WTC11 (cell line): ENCODE measurements around the gene CERS4. TPM values are rescaled to one million over a fixed set of nuclear protein-coding genes. Genes with fewer than 3 reads are reported as not detected.

Experiments used
- ATAC-seq: fragments of 200-7000 bp; cut with Tn5 transposase; 2 replicates; pipeline ENCODE4 v1.10.0; 2021; ENCODE audit warnings: mild to moderate bottlenecking, moderate library complexity
- CTCF ChIA-PET: fragments of 300-600 bp; sonication (Branson Sonifier 250); formaldehyde crosslinking; loops from one replicate; lab custom pipeline; 2021; ENCODE audit warnings: antibody characterized with exemption; lab: Charles Lee
- POLR2A ChIA-PET: fragments of 350-600 bp; sonication (Branson Sonifier 250); formaldehyde crosslinking; loops from one replicate; lab custom pipeline; 2021; ENCODE audit warnings: antibody characterized with exemption; lab: Charles Lee
- DNase-seq: peaks from one replicate; pipeline ENCODE4 v3.0.0; 2021; ENCODE audit warnings: low spot score
- H3K27ac Mint-ChIP-seq: 2 replicates; pipeline ENCODE4 v1.8.0; 2021; ENCODE audit warnings: mixed read lengths
- H3K27me3 Mint-ChIP-seq: 2 replicates; pipeline ENCODE4 v1.8.0; 2021; ENCODE audit warnings: low read depth, mild to moderate bottlenecking, moderate library complexity, mixed read lengths
- H3K36me3 Mint-ChIP-seq: 2 replicates; pipeline ENCODE4 v1.8.0; 2021; ENCODE audit warnings: mixed read lengths
- H3K4me1 Mint-ChIP-seq: 2 replicates; pipeline ENCODE4 v1.8.0; 2022; ENCODE audit warnings: mixed read lengths
- H3K4me3 Mint-ChIP-seq: 2 replicates; pipeline ENCODE4 v1.8.0; 2021; ENCODE audit warnings: mild to moderate bottlenecking, moderate library complexity, mixed read lengths
- H3K9me3 Mint-ChIP-seq: 2 replicates; pipeline ENCODE4 v1.8.0; 2021; ENCODE audit warnings: mixed read lengths
- AR ChIP-seq: fragments of 250-450 bp; sonication (Bioruptor Pico); IDR thresholded peaks from 2 replicates; pipeline ENCODE4 v1.9.0; 2021; ENCODE audit warnings: mild to moderate bottlenecking
- ATF1 ChIP-seq: sonication (generic); formaldehyde crosslinking; IDR thresholded peaks from 2 replicates; pipeline ENCODE4 v1.8.1; 2023; ENCODE audit warnings: mild to moderate bottlenecking, moderate library complexity, missing genetic modification reagents
- CREM ChIP-seq: sonication (generic); formaldehyde crosslinking; IDR thresholded peaks from 2 replicates; pipeline ENCODE4 v1.8.1; 2022; ENCODE audit warnings: mild to moderate bottlenecking, missing genetic modification reagents, moderate library complexity
- ERG ChIP-seq: fragments of 250-450 bp; sonication (Bioruptor Pico); IDR thresholded peaks from 2 replicates; pipeline ENCODE4 v1.8.0; 2021; ENCODE audit warnings: mild to moderate bottlenecking
- ESRRA ChIP-seq: sonication (generic); formaldehyde crosslinking; IDR thresholded peaks from 2 replicates; pipeline ENCODE4 v1.8.1; 2022; ENCODE audit warnings: mild to moderate bottlenecking, missing genetic modification reagents, borderline replicate concordance
- FOXP1 ChIP-seq: sonication (generic); formaldehyde crosslinking; IDR thresholded peaks from 2 replicates; pipeline ENCODE4 v1.8.0; 2022; ENCODE audit warnings: missing genetic modification reagents, mild to moderate bottlenecking, moderate library complexity, borderline replicate concordance
- GRHL2 ChIP-seq: fragments of 250-450 bp; sonication (Bioruptor Pico); IDR thresholded peaks from 2 replicates; pipeline ENCODE4 v1.8.0; 2022; ENCODE audit warnings: mild to moderate bottlenecking, moderate library complexity; ENCODE audit not compliant: insufficient replicate concordance, severe bottlenecking
- HMGA2 ChIP-seq: fragments of 250-450 bp; sonication (Bioruptor Pico); IDR thresholded peaks from 2 replicates; pipeline ENCODE4 v1.4.0; 2021; ENCODE audit warnings: mild to moderate bottlenecking, moderate library complexity
- MXD4 ChIP-seq: fragments of 250-450 bp; sonication (Bioruptor Pico); IDR thresholded peaks from 2 replicates; pipeline ENCODE4 v1.8.0; 2021; ENCODE audit warnings: mild to moderate bottlenecking, moderate library complexity, borderline replicate concordance
- MYBL2 ChIP-seq: sonication (generic); formaldehyde crosslinking; IDR thresholded peaks from 2 replicates; pipeline ENCODE4 v1.8.1; 2023; ENCODE audit warnings: mild to moderate bottlenecking, moderate library complexity, missing genetic modification reagents
- NFE2L1 ChIP-seq: sonication (generic); formaldehyde crosslinking; IDR thresholded peaks from 2 replicates; pipeline ENCODE4 v1.8.1; 2023; ENCODE audit warnings: missing genetic modification reagents
- PRRX2 ChIP-seq: fragments of 250-450 bp; sonication (Bioruptor Pico); IDR thresholded peaks from 2 replicates; pipeline ENCODE4 v1.8.0; 2021; ENCODE audit warnings: mild to moderate bottlenecking
- RELA ChIP-seq: sonication (generic); formaldehyde crosslinking; IDR thresholded peaks from 2 replicates; pipeline ENCODE4 v1.8.1; 2022; ENCODE audit warnings: missing genetic modification reagents, mild to moderate bottlenecking, borderline replicate concordance
- RORB ChIP-seq: fragments of 250-450 bp; sonication (Bioruptor Pico); IDR thresholded peaks from 2 replicates; pipeline ENCODE4 v1.9.0; 2021; ENCODE audit warnings: mild to moderate bottlenecking
- SMAD3 ChIP-seq: sonication (generic); formaldehyde crosslinking; IDR thresholded peaks from 2 replicates; pipeline ENCODE4 v1.8.0; 2022; ENCODE audit warnings: missing genetic modification reagents, mild to moderate bottlenecking, borderline replicate concordance
- TEAD4 ChIP-seq: sonication (generic); formaldehyde crosslinking; IDR thresholded peaks from 2 replicates; pipeline ENCODE4 v1.8.0; 2022; ENCODE audit warnings: mild to moderate bottlenecking, missing genetic modification reagents
- TP53 ChIP-seq: sonication (generic); formaldehyde crosslinking; IDR thresholded peaks from 2 replicates; pipeline ENCODE4 v1.8.1; 2023; ENCODE audit warnings: mild to moderate bottlenecking, missing genetic modification reagents
- ZBTB21 ChIP-seq: sonication (generic); formaldehyde crosslinking; IDR thresholded peaks from 2 replicates; pipeline ENCODE4 v1.8.1; 2023; ENCODE audit warnings: mild to moderate bottlenecking, missing genetic modification reagents, borderline replicate concordance
- ZMAT4 ChIP-seq: fragments of 250-450 bp; sonication (Bioruptor Pico); IDR thresholded peaks from 2 replicates; pipeline ENCODE4 v1.9.0; 2021; ENCODE audit warnings: mild to moderate bottlenecking
- ZNF317 ChIP-seq: sonication (generic); formaldehyde crosslinking; IDR thresholded peaks from 2 replicates; pipeline ENCODE4 v1.8.1; 2023; ENCODE audit warnings: low read depth, mild to moderate bottlenecking, moderate library complexity, missing genetic modification reagents, borderline replicate concordance
- ZNF416 ChIP-seq: fragments of 250-450 bp; sonication (Bioruptor Pico); IDR thresholded peaks from 2 replicates; pipeline ENCODE4 v1.9.0; 2021; ENCODE audit warnings: mild to moderate bottlenecking, inconsistent platforms
- total RNA-seq: library from RNA; stranded (reverse); gene quantifications from 3 replicates; pipeline ENCODE4 v1.2.3, GENCODE V29; 2021
- TF ChIP-seq, protein P1 (sequence below): sonication (generic); formaldehyde crosslinking; IDR thresholded peaks from 2 replicates; pipeline ENCODE4 v1.8.0; 2022; ENCODE audit warnings: mild to moderate bottlenecking, missing genetic modification reagents
- TF ChIP-seq, protein P2 (sequence below): sonication (generic); formaldehyde crosslinking; IDR thresholded peaks from 2 replicates; pipeline ENCODE4 v1.8.0; 2023; ENCODE audit warnings: missing genetic modification reagents
- TF ChIP-seq, protein P3 (sequence below): sonication (generic); formaldehyde crosslinking; IDR thresholded peaks from 2 replicates; pipeline ENCODE4 v1.8.1; 2022; ENCODE audit warnings: mild to moderate bottlenecking, moderate library complexity, missing genetic modification reagents
- TF ChIP-seq, protein P4 (sequence below): fragments of 250-450 bp; sonication (Bioruptor Pico); conservative IDR thresholded peaks from 2 replicates; pipeline ENCODE4 v1.9.0; 2021; ENCODE audit warnings: mild to moderate bottlenecking

Gene CERS4
- total RNA-seq, 1 experiment from 2014 or later, result 116 TPM

GRCh38 chr19:8254286-8255001, 45.3 kb downstream of the CERS4 start:
- TF ChIP-seq ESRRA (CRISPR knock-in tag), result no peak
- TF ChIP-seq, protein P1, sequence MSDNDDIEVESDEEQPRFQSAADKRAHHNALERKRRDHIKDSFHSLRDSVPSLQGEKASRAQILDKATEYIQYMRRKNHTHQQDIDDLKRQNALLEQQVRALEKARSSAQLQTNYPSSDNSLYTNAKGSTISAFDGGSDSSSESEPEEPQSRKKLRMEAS (CRISPR knock-in tag), result no peak
- no peak for TF ChIP-seq ZBTB21 (CRISPR knock-in tag)
- TF ChIP-seq, protein P2, sequence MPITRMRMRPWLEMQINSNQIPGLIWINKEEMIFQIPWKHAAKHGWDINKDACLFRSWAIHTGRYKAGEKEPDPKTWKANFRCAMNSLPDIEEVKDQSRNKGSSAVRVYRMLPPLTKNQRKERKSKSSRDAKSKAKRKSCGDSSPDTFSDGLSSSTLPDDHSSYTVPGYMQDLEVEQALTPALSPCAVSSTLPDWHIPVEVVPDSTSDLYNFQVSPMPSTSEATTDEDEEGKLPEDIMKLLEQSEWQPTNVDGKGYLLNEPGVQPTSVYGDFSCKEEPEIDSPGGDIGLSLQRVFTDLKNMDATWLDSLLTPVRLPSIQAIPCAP (CRISPR knock-in tag), result no peak
- TF ChIP-seq RELA (CRISPR knock-in tag), result no peak
- TF ChIP-seq PRRX2 (CRISPR knock-in tag), result no peak
- TF ChIP-seq NFE2L1 (CRISPR knock-in tag), result no peak
- no peak for TF ChIP-seq ERG
- DNase-seq (no peak), ATAC-seq (no peak)
- Mint-ChIP-seq H3K4me1 (peaks cover 5% of the 10 kb centered on the region), H3K4me3 (no peak overlapping the region), H3K27ac (no peak overlapping the region; the same call in 1 of the 2 replicates), H3K27me3 (no peaks in the 10 kb centered on the region), H3K36me3 (peaks cover 36% of the 10 kb centered on the region), H3K9me3 (no peaks in the 10 kb centered on the region)
- ChIA-PET POLR2A (interaction anchor here (0.9 kb wide), 1 partner anchor 25 kb away, joined by 4 read pairs; no protein-coding TSS in a partner anchor), CTCF (interaction anchor here (1.0 to 6.3 kb wide), 4 partner anchors 96 to 311 kb away, joined by 3 to 55 read pairs (median 5); partner anchors contain the start of gene TIMM44)

GRCh38 chr19:8255426-8256125, 46.4 kb downstream of the CERS4 start:
- TF ChIP-seq RORB (CRISPR knock-in tag), result no peak
- no peak for TF ChIP-seq MXD4 (CRISPR knock-in tag)
- no peak for TF ChIP-seq MYBL2 (CRISPR knock-in tag)
- no peak for TF ChIP-seq TP53 (CRISPR knock-in tag)
- TF ChIP-seq ZNF317 (CRISPR knock-in tag), result no peak
- TF ChIP-seq SMAD3 (CRISPR knock-in tag), result no peak
- TF ChIP-seq NFE2L1 (CRISPR knock-in tag), result no peak
- TF ChIP-seq CREM (CRISPR knock-in tag), result no peak
- TF ChIP-seq ATF1 (CRISPR knock-in tag), result no peak
- TF ChIP-seq RELA (CRISPR knock-in tag), result no peak
- no peak for TF ChIP-seq GRHL2 (CRISPR knock-in tag)
- TF ChIP-seq AR, result no peak
- TF ChIP-seq ZNF416 (CRISPR knock-in tag), result no peak
- TF ChIP-seq FOXP1 (CRISPR knock-in tag), result no peak
- TF ChIP-seq TEAD4 (CRISPR knock-in tag), result no peak
- TF ChIP-seq HMGA2 (CRISPR knock-in tag), result no peak
- TF ChIP-seq, protein P3, sequence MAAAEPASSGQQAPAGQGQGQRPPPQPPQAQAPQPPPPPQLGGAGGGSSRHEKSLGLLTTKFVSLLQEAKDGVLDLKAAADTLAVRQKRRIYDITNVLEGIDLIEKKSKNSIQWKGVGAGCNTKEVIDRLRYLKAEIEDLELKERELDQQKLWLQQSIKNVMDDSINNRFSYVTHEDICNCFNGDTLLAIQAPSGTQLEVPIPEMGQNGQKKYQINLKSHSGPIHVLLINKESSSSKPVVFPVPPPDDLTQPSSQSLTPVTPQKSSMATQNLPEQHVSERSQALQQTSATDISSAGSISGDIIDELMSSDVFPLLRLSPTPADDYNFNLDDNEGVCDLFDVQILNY, result no peak
- no peak for TF ChIP-seq ZMAT4 (CRISPR knock-in tag)
- TF ChIP-seq, protein P4, sequence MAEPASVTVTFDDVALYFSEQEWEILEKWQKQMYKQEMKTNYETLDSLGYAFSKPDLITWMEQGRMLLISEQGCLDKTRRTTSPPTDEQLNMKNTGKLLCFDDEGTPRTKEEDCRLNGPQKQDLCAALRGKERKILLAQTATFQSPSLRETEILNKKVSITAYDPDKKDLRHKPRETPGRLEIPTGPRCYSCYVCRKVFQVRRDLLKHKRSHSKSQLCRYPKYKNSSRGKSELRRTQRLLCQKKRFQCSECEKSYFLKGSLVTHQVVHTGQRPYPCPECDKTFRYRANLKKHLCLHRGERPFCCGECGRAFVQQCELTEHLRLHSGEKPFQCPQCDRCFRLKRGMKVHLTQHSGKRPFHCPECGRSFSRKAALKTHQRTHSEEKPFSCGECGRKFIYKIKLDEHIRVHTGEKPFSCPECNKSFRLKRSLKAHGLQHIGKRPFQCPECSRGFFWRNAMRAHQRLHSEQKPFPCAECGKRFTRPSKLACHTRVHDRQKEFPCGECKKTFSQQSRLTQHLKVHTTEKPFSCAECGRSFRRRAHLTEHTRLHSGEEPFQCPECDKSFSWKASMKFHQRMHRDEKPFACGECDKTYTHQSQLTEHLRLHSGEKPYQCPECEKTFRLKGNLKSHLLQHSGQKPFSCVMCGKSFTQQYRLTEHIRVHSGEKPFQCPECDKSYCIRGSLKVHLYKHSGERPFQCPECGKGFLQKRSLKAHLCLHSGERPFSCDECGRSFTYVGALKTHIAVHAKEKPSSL, result no peak
- Mint-ChIP-seq H3K36me3 (peaks cover 40% of the 10 kb centered on the region), H3K4me3 (no peak overlapping the region), H3K9me3 (no peaks in the 10 kb centered on the region), H3K27me3 (no peaks in the 10 kb centered on the region), H3K27ac (no peak overlapping the region), H3K4me1 (peaks cover 12% of the 10 kb centered on the region)
- DNase-seq (no peak), ATAC-seq (no peak)
- ChIA-PET CTCF (interaction anchor here (0.6 to 6.3 kb wide), 3 partner anchors 15 to 311 kb away, joined by 3 to 55 read pairs (median 4); no protein-coding TSS in a partner anchor), POLR2A (interaction anchor here (0.9 kb wide), 1 partner anchor 106 kb away, joined by 4 read pairs; the partner anchor contains the start of gene FBN3)
